H1 (cell line): ENCODE measurements around the gene YAP1. TPM values are rescaled to one million over a fixed set of nuclear protein-coding genes. Genes with fewer than 3 reads are reported as not detected.
A peak's percentile ranks its signal among the peaks of the same experiment; 100 is the strongest.

Experiments used
- BCL11A ChIP-seq, 2 experiments: IDR thresholded peaks; one replicate each; pipeline ENCODE4 v1.6.1; 2011; ENCODE audit warnings: low read depth in 2 of 2, low read length in 2 of 2, mild to moderate bottlenecking in 2 of 2
- CREB1 ChIP-seq: IDR thresholded peaks from 2 replicates; pipeline ENCODE4 v1.6.1; 2012; ENCODE audit warnings: inconsistent platforms
- GTF2F1 ChIP-seq: IDR thresholded peaks from 2 replicates; pipeline ENCODE4 v1.6.1; 2012; ENCODE audit warnings: low read depth, low read length, improper control_type of control experiment, borderline replicate concordance
- TAF1 ChIP-seq: IDR thresholded peaks from 2 replicates; pipeline ENCODE4 v1.6.1; 2011; ENCODE audit warnings: mild to moderate bottlenecking, low read depth, low read length
- ZNF274 ChIP-seq: IDR thresholded peaks from 2 replicates; pipeline ENCODE4 v1.7.0; 2012; ENCODE audit warnings: low read length, borderline replicate concordance; ENCODE audit errors: extremely low read depth
- polyA plus RNA-seq, 7 experiments: library from polyadenylated mRNA; depleted of rRNA in 3 of 7; stranded (reverse) in 5 of 7; unstranded in 2 of 7; fragments of >200 nt in 5 of 7; fragments of 200-250 nt in 2 of 7; gene quantifications; 1 replicate in 5 of 7; 2 replicates in 1 of 7; 4 replicates in 1 of 7; pipeline versions ENCODE4 v1.2.1 to v1.2.3, GENCODE V29; 2011 to 2013; ENCODE audit warnings: missing spikeins in 2 of 7, mixed read lengths in 2 of 7
- total RNA-seq: library from RNA; stranded (reverse); fragmentation: NEBNext Ultra II Directional; extraction: Animal tissue kit (Norgen Biotek cat#: 25700); gene quantifications from 2 replicates; pipeline ENCODE4 v1.2.1, GENCODE V29; 2021
- TF ChIP-seq, protein P1 (sequence below): fragments of 300-600 bp; sonication (generic); IDR thresholded peaks from 2 replicates; pipeline ENCODE4 v1.7.1; 2012; ENCODE audit warnings: low read length, moderate library complexity, mild to moderate bottlenecking, inconsistent platforms; ENCODE audit not compliant: insufficient replicate concordance
- TF ChIP-seq, protein P2 (sequence below): IDR thresholded peaks from 2 replicates; pipeline ENCODE4 v1.6.1; 2012; ENCODE audit warnings: inconsistent platforms

Gene YAP1
- total and polyA plus RNA-seq, 2 of the 8 experiments (the other 6 are each of a cell fraction or from before 2014, with no cell fraction given) = 62.0 to 108 TPM

DNA sequence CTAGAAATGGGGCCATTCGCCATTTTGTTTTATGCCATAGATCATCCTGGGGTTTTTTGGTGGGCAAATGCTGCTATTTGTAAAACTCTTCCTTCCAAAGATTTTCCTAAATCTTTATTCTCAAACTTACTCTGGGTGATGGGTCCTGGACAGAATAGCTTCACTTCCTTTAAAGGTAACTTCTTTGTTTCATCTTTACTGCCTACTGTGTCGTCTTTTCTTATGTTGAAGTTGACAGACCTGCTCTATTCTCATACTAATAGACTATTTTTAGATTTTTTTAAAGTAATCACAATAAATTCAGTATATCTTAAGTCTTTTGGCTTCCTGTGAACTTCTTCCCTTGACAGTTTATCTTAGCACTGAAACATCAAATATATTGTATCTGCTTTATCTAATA, 98.6 kb downstream of the YAP1 start (continued):
- TF ChIP-seq, protein P1, sequence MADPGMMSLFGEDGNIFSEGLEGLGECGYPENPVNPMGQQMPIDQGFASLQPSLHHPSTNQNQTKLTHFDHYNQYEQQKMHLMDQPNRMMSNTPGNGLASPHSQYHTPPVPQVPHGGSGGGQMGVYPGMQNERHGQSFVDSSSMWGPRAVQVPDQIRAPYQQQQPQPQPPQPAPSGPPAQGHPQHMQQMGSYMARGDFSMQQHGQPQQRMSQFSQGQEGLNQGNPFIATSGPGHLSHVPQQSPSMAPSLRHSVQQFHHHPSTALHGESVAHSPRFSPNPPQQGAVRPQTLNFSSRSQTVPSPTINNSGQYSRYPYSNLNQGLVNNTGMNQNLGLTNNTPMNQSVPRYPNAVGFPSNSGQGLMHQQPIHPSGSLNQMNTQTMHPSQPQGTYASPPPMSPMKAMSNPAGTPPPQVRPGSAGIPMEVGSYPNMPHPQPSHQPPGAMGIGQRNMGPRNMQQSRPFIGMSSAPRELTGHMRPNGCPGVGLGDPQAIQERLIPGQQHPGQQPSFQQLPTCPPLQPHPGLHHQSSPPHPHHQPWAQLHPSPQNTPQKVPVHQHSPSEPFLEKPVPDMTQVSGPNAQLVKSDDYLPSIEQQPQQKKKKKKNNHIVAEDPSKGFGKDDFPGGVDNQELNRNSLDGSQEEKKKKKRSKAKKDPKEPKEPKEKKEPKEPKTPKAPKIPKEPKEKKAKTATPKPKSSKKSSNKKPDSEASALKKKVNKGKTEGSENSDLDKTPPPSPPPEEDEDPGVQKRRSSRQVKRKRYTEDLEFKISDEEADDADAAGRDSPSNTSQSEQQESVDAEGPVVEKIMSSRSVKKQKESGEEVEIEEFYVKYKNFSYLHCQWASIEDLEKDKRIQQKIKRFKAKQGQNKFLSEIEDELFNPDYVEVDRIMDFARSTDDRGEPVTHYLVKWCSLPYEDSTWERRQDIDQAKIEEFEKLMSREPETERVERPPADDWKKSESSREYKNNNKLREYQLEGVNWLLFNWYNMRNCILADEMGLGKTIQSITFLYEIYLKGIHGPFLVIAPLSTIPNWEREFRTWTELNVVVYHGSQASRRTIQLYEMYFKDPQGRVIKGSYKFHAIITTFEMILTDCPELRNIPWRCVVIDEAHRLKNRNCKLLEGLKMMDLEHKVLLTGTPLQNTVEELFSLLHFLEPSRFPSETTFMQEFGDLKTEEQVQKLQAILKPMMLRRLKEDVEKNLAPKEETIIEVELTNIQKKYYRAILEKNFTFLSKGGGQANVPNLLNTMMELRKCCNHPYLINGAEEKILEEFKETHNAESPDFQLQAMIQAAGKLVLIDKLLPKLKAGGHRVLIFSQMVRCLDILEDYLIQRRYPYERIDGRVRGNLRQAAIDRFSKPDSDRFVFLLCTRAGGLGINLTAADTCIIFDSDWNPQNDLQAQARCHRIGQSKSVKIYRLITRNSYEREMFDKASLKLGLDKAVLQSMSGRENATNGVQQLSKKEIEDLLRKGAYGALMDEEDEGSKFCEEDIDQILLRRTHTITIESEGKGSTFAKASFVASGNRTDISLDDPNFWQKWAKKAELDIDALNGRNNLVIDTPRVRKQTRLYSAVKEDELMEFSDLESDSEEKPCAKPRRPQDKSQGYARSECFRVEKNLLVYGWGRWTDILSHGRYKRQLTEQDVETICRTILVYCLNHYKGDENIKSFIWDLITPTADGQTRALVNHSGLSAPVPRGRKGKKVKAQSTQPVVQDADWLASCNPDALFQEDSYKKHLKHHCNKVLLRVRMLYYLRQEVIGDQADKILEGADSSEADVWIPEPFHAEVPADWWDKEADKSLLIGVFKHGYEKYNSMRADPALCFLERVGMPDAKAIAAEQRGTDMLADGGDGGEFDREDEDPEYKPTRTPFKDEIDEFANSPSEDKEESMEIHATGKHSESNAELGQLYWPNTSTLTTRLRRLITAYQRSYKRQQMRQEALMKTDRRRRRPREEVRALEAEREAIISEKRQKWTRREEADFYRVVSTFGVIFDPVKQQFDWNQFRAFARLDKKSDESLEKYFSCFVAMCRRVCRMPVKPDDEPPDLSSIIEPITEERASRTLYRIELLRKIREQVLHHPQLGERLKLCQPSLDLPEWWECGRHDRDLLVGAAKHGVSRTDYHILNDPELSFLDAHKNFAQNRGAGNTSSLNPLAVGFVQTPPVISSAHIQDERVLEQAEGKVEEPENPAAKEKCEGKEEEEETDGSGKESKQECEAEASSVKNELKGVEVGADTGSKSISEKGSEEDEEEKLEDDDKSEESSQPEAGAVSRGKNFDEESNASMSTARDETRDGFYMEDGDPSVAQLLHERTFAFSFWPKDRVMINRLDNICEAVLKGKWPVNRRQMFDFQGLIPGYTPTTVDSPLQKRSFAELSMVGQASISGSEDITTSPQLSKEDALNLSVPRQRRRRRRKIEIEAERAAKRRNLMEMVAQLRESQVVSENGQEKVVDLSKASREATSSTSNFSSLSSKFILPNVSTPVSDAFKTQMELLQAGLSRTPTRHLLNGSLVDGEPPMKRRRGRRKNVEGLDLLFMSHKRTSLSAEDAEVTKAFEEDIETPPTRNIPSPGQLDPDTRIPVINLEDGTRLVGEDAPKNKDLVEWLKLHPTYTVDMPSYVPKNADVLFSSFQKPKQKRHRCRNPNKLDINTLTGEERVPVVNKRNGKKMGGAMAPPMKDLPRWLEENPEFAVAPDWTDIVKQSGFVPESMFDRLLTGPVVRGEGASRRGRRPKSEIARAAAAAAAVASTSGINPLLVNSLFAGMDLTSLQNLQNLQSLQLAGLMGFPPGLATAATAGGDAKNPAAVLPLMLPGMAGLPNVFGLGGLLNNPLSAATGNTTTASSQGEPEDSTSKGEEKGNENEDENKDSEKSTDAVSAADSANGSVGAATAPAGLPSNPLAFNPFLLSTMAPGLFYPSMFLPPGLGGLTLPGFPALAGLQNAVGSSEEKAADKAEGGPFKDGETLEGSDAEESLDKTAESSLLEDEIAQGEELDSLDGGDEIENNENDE = peak; percentile 75
- TF ChIP-seq TAF1 (no peak), GTF2F1 (no peak), BCL11A (IDR thresholded peaks at IDR 0.05; ENCODE audit: low read depth in 2 of 2, low read length in 2 of 2) (peak in 1 of 2 experiments; percentile 18), CREB1 (no peak), ZNF274 (no peak)
- TF ChIP-seq, protein P2, sequence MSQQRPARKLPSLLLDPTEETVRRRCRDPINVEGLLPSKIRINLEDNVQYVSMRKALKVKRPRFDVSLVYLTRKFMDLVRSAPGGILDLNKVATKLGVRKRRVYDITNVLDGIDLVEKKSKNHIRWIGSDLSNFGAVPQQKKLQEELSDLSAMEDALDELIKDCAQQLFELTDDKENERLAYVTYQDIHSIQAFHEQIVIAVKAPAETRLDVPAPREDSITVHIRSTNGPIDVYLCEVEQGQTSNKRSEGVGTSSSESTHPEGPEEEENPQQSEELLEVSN = no peak
- TF ChIP-seq, all 59 proteins: peak for 5
